Measurements from ENCODE around the gene PLXNA4. TPM values are rescaled to one million over a fixed set of nuclear protein-coding genes. Genes with fewer than 3 reads are reported as not detected.

Gene PLXNA4
- total and polyA plus RNA-seq, 8 donors, result 0.15 to 12.8 (median 1.6) TPM

- no peaks in the 10 kb centered on the region for H3K36me3 ChIP-seq
- no peaks in the 10 kb centered on the region for H3K9me3 ChIP-seq
- intact Hi-C loops (cut with DNase I; ENCODE audit: low total_unique reads), result no loop called here
- H3K27ac ChIP-seq, result no peak overlapping the region
- TF ChIP-seq CTCF (IDR thresholded peaks at IDR 0.05) (no peak), EP300 (IDR thresholded peaks at IDR 0.05) (no peak), POLR2A (IDR thresholded peaks at IDR 0.05) (no peak), POLR2AphosphoS5 (IDR thresholded peaks at IDR 0.05) (no peak)
- WGBS, 5 donors, result 53 to 71% (median 61%) methylated on average over 1 of the region's 1 CpG
- H3K27me3 ChIP-seq, result peaks cover 0 to 35% (median 9%) of the 10 kb centered on the region in 3 donors
- no peak overlapping the region for H3K4me3 ChIP-seq
- DNase-seq, result no peak
- H3K4me1 ChIP-seq, result no peaks in the 10 kb centered on the region
Observed at GRCh38 chr7:132564090-132564489, 12.2 kb downstream of the PLXNA4 start.

- DNase-seq, result no peak
- peaks cover 0 to 29% (median 9%) of the 10 kb centered on the region in 3 donors for H3K27me3 ChIP-seq
- no peak for TF ChIP-seq CTCF (IDR thresholded peaks at IDR 0.05)
- no peak for TF ChIP-seq POLR2AphosphoS5 (IDR thresholded peaks at IDR 0.05)
- TF ChIP-seq EP300 (IDR thresholded peaks at IDR 0.05), result no peak
- no peak for TF ChIP-seq POLR2A (IDR thresholded peaks at IDR 0.05)
- WGBS, 5 donors, result 33 to 58% (median 36%) methylated on average over 1 of the region's 1 CpG
- H3K9me3 ChIP-seq, result no peaks in the 10 kb centered on the region
- no peaks in the 10 kb centered on the region for H3K36me3 ChIP-seq
- H3K4me3 ChIP-seq, result no peak overlapping the region
- no peaks in the 10 kb centered on the region for H3K4me1 ChIP-seq
- no peak overlapping the region for H3K27ac ChIP-seq
- intact Hi-C loops (cut with DNase I; ENCODE audit: low total_unique reads), result no loop called here
Observed at GRCh38 chr7:132562690-132563089, 13.6 kb downstream of the PLXNA4 start.

GRCh38 chr7:132561763-132562162, 14.5 kb downstream of the PLXNA4 start:
- intact Hi-C loops (cut with DNase I; ENCODE audit: low total_unique reads), result no loop called here
- no peaks in the 10 kb centered on the region for H3K4me1 ChIP-seq
- no peak overlapping the region for H3K4me3 ChIP-seq
- no peaks in the 10 kb centered on the region for H3K36me3 ChIP-seq
- WGBS, 5 donors, result 62 to 70% (median 69%) methylated on average over 2 of the region's 2 CpGs
- no peak for TF ChIP-seq POLR2AphosphoS5 (IDR thresholded peaks at IDR 0.05)
- DNase-seq, result no peak
- no peaks in the 10 kb centered on the region for H3K9me3 ChIP-seq
- H3K27ac ChIP-seq, result no peak overlapping the region
- peaks cover 0 to 22% (median 9%) of the 10 kb centered on the region in 3 donors for H3K27me3 ChIP-seq

- TF ChIP-seq CTCF (IDR thresholded peaks at IDR 0.05), result no peak
- TF ChIP-seq POLR2AphosphoS5 (IDR thresholded peaks at IDR 0.05), result no peak
- TF ChIP-seq POLR2A (IDR thresholded peaks at IDR 0.05), result no peak
- no peak for TF ChIP-seq EP300 (IDR thresholded peaks at IDR 0.05)
- intact Hi-C loops (cut with DNase I; ENCODE audit: low total_unique reads), result no loop called here
- WGBS, 5 donors, result 77 to 85% (median 79%) methylated on average over 8 of the region's 8 CpGs
- Histone ChIP-seq H3K9me3 (no peaks in the 10 kb centered on the region), H3K27ac (no peak overlapping the region), H3K4me1 (no peaks in the 10 kb centered on the region), H3K36me3 (no peaks in the 10 kb centered on the region), H3K4me3 (no peak overlapping the region), H3K27me3 (peaks cover 0 to 28% (median 9%) of the 10 kb centered on the region in 3 donors)
- DNase-seq, result no peak
Observed at GRCh38 chr7:132560825-132561529, 15.3 kb downstream of the PLXNA4 start.

GRCh38 chr7:132560105-132560504, 16.2 kb downstream of the PLXNA4 start:
- 95 to 99% (median 98%) methylated on average over 7 of the region's 7 CpGs for WGBS, 5 donors
- Histone ChIP-seq H3K27me3 (peaks cover 0 to 25% (median 8%) of the 10 kb centered on the region in 3 donors), H3K4me1 (no peaks in the 10 kb centered on the region), H3K4me3 (no peak overlapping the region), H3K27ac (no peak overlapping the region), H3K9me3 (no peaks in the 10 kb centered on the region), H3K36me3 (no peaks in the 10 kb centered on the region)
- TF ChIP-seq EP300 (IDR thresholded peaks at IDR 0.05) (no peak), POLR2A (IDR thresholded peaks at IDR 0.05) (no peak), POLR2AphosphoS5 (IDR thresholded peaks at IDR 0.05) (no peak), CTCF (IDR thresholded peaks at IDR 0.05) (no peak)
- intact Hi-C loops (cut with DNase I; ENCODE audit: low total_unique reads), result no loop called here
- DNase-seq, result no peak

Data from stomach (tissue), 9 donors.